Stimulated activated CD8-positive, alpha-beta memory T cell treated with anti-CD3 and anti-CD28 coated beads, Interleukin-15, amount 100 ng/mL, for 1 hour (primary cell): Measurements from ENCODE around the gene FNDC4.

ENCODE experiments used
- DNase-seq: peaks from one replicate; pipeline ENCODE4 v3.0.0-alpha.2; 2020; ENCODE audit warnings: low read depth

Gene FNDC4

DNA sequence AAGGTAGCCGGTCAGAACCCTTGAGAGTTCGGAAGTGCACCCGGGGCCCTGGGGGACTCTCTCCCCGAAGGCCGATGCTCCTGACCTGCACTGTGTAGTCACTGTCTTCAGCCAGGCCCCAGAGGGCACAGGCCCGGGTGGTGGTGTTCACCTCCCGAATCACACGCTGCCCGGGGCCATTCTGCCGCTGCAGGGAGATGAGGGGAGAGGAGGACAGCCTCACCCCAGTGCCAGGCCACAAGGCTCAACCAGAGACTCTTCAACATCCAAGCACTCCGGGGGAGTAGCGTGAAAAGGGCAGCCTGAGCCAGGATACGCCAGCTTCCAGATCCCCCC lies 1.1 kb downstream of the FNDC4 start:
- no peak for DNase-seq

DNA sequence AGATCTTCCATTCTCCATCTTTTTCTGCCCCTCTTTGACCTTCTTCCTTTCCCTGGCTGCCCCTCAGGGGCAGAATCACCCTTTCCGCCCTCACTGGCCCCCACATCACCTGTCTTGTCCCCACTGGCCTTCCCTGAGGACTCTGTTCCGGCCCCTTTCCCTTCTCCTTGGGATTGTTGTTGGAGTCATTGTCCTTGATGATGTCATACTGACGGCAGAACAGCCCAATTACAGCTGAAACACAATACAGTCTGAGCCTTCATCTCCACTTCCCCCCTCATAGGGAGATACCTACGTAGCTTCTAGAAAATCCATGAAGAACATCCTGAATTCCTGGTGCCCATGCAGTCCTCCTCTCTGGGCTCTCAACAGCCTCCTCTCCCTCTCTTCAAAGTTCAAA lies 2.4 kb downstream of the FNDC4 start:
- DNase-seq: no peak

DNA sequence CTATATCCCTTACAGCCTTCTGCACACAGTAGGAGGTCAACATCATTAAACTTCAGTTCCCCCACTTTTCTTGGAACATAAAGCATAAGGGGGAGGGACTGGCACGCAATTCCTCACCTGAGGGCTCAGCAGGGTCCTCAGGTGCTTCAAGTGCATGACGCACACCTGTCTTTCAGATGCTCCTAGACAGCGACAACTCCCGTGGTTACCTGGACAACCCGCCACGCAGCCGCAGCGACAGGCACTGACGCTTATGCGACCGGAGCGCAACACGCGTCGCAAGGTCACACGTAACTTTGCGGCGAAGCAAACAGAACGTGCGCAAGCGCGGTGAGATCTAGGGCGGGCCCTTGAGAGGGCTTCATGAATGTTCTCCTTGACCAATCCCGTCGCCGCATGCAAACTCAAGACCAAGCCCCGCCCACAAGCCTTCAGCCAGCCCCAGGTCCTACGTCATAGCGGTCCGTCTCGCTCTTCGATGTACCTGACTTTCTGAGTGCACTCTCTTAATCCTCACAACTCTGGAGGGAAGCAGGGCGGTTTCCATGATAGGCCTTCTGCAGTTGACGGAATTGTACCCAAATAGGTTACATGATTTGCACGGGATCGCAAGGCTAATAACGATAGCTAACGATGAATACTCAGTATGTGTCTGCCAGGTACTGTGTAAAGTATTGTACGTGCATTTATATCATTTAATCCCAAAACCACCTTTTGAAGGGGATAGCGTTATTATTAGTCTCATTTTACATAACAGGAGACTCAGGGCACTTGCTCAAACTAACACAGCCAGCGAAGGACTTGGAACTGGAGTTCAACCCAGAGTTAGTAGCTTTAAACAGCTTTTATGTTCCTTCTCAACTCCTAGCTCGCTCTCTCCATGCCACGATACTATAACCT lies 5.3 kb downstream of the FNDC4 start, which contains the start of gene IFT172:
Gene IFT172 (minus strand): TSS at position 246 of the 900 bp plus-strand sequence. CDS start 90 bp downstream, at position 156.
- peak; percentile 98 for DNase-seq

DNA sequence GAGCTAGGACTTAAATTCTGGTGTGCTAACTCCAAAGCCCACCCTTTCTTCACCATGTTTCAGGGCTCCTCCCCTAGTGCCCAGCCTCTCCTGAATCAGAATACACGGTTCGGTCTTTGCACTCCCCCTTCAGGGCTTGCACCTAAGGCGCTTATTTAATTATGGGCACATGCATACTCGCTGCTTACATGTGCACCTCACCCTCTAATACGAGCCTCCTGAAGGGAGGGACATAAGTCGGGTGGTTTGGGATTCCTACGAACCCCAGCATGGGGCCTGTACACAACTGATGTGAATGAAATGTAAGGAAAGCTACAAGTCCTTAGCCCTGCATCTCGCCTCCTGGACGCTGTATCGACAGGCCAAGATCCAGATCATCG lies 5.9 kb downstream of the FNDC4 start:
- no peak for DNase-seq

DNA sequence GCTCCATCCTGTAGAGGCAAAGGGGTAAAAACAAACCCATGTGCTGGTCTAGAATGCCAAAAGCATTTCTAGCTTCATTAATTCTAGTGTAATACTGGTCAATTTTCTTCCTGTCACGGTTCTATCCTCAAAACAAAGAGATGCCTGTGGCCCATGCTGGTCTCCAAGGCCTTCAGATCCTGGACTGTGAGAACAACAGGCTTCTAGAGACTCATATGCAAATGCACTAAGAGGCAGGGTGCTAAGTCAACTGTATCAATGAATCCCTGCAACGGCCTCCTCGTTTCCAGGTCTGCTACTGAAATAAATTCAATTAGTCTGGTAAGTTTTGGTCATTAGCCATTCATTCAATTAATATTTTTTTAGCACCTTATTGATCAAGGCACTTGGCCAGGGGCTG lies 9.5 kb downstream of the FNDC4 start:
- DNase-seq: no peak

DNA sequence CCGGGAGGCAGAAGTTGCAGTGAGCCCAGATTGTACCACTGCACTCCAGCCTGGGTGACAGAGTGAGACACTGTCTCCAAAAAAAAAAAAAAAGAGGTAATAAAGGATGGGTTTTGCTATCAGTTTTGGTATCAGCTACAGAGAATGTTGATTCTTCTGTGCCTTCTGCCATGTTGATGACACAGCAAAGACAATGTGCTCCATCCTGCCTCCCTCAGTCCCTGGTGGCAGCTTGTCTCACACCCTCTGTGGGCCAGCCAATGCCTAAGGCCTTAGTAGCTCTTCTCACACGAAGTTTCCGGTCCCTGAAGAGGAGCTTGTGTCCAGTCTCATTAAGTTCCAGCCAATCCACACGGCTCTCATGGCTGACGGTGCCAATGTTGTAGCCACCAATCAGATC lies 23.0 kb downstream of the FNDC4 start:
- DNase-seq: no peak

DNA sequence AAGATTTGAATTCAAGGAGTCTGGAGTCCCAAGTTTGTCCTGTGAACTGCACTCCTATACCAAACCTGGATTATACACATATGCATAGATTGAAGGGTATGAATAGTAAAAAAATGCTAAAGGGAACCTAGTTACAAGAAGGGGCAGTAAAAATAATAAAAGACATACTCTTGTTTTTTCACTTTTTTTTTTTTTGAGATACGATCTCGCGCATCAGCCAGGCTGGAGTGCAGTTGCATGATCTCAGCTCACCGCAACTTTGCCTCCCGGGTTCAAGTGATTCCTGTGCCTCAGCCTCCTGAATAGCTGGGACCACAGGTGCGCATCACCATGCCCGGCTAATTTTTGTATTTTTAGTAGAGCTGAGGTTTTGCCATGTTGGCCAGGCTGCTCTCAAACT lies 30.6 kb downstream of the FNDC4 start:
- no peak for DNase-seq

DNA sequence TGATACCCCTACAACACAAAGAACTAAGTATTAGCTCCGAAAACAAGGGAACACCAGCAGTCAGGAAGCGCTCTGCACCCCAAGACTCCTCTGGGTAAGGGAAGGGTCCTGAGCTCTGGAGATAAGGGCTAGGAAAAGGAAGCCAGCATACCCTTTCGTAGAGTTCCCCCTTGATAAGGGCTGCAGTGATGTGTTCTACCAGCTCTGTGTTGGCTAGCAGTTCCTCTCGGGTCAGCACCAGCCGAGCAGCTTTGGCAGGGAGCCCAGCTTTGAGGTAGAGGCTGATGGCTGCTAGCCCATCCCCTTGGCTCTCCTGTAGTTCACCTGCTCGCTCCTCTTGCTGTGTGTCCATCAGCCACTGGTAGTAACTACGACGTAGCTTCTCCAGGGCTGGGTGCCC lies 33.9 kb downstream of the FNDC4 start:
- no peak for DNase-seq

DNA sequence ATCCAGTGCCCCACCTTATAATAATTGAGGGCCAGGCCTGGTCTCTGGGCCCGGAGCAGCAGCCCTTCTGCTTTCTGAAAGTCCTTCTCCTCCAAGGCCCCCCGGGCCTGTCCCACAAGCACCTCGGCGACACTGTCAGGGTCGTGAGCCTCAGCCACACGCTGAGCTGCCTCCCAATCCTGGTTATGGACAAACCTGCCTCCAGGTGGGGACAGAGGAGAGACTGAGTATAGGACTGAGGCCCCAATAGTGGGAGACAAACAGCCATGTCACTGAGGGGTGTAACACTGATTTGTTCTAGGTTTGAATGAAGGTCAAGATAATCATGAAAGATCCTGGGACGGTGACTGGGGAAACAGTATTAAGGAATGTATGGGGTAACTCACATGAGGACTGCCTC lies 41.0 kb downstream of the FNDC4 start:
- DNase-seq: no peak

DNA sequence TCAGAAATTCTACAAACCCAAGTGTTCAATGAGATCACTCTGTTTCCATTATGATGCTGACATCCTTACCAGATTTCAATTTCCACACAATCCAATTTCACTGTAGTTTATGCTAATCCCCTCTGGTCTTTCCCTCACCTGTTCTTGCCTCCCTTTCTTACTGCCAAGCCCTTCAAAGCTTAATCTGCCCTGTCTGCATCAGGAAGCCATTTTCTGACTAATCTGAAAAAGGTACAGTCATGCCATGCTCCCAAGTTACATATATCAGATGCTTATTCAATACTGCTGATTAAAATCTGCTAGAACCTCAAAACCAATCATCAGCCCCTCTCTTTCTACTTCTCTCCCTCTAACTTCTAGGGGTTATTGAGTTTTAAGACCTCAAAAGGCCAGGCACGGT lies 43.9 kb downstream of the FNDC4 start:
- DNase-seq: no peak

DNA sequence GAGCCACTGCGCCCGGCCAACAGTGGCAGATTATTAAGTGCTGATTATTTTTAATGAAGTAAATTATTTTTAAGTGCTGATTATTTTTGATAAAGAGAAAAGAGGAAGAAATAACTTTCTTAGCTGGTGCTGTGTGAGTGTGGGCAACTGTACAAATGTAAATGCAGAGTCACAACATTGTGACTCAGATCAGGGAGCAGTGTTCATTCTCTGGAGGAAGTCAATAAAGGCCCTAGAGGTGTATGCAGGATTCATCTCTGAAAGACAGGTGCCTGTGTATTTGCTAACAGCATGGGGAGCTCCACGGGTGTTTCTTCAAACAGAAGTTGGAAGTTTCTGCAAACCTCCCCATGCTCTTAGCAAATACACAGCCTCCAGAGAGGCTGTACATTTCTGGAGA lies 46.6 kb downstream of the FNDC4 start:
- no peak for DNase-seq

DNA sequence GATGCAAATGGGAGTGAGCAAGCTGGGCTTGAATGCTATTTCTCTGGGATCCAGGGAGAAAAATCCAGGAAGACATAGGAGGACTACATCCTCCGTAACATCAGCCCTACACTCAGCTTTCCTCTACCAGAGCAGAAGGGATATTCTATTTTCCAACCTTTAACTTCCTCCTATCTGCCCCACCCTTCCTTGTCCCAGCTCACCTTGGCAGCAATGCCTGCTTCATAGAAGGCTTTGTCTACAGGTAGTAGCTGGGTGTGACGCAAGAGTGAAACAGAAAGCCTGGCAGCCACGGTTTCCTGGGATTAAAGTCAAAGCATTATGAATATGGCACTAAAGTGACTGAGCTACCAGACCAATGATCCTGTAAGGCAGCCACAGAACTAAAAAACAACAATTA lies 48.9 kb downstream of the FNDC4 start:
- DNase-seq: no peak

DNA sequence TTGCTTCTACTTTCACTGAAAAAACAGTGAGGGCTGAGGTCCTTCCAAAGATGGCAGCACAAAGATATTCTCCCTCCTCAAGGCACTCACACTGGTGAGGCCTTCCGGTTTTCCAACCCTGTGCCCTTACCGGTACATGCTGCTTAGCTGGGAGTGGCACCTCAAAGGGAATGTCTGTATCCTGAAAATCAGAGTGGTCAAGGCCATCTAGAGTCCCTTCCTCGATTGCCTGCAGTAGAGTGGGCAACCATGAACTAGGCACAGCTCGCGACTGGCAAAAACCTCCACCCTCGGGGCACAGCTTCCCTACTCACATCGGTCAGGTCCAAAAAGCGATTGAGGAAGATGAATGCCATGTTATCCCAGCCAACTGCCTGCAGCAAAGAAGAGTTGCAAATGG lies 49.4 kb downstream of the FNDC4 start:
- no peak for DNase-seq

DNA sequence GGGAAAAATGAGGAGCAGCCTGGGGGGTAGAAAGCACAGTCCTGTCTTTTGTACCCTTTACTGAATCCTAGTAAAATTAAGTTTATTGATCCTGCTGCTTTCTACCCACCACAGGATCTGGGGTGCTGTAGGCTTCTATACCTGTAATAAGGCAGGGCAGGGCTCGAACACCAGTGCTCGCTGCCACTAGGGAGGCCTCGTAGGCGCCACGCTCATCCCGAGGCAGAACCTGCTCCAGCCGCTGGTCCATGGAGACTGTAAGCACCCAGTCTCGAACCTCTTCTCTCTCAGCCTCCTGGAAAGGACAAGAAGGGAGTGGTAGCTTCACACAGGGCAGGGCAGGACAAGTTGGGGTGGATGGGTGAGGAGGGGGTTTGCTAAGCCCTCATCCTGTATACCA lies 49.8 kb downstream of the FNDC4 start:
- no peak for DNase-seq

DNA sequence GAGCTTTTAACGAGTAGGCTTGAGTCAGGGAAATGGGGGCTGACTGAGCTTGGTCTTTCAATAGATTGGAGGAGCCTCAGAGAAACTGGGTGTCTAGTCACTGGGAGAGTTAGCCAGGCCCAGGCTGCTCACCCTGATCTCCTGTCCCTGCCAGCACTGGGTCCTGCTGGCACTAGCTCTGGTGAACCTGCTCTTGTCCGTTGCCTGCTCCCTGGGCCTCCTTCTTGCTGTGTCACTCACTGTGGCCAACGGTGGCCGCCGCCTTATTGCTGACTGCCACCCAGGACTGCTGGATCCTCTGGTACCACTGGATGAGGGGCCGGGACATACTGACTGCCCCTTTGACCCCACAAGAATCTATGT lies 52.1 kb downstream of the FNDC4 start:
- DNase-seq: no peak

DNA sequence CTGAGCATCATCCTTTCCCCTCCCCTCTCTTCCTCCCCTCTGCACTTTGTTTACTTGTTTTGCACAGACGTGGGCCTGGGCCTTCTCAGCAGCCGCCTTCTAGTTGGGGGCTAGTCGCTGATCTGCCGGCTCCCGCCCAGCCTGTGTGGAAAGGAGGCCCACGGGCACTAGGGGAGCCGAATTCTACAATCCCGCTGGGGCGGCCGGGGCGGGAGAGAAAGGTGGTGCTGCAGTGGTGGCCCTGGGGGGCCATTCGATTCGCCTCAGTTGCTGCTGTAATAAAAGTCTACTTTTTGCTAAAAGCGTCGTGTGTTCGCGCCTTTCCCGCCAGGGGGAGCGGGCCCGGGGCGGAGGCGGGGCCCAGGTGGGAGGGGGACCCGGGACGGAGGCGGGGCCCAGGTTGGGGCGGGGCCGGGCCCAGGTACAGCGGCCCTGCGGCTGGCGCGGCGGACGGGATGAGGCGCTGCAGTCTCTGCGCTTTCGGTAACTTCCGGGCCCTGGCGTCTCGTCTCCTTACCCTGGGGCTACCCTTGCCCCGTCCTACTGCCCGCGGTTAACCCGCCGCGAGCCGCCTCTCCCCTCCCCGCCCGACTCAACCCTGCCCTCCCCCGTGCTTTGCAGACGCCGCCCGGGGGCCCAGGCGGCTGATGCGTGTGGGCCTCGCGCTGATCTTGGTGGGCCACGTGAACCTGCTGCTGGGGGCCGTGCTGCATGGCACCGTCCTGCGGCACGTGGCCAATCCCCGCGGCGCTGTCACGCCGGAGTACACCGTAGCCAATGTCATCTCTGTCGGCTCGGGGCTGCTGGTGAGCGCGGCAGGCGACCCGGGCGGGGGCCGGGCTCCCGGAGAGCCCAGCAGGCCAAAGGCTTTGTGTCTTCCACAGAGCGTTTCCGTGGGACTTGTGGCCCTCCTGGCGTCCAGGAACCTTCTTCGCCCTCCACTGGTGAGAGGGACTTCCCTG lies 52.8 kb downstream of the FNDC4 start, which contains the start of gene KRTCAP3:
Gene KRTCAP3 (plus strand): TSS at position 424 of the 962 bp plus-strand sequence. CDS start 32 bp downstream, at position 456.
- no peak for DNase-seq
